Trophoblast cell (in vitro differentiated cells and primary cell): Measurements from ENCODE around the gene PDGFD.

Experiments
- DNase-seq, 2 donors: peaks; one replicate each; pipeline ENCODE4 v3.0.0-alpha.2; 2016
- H2AFZ ChIP-seq: 2 replicates; pipeline ENCODE4 v1.6.1; 2013; ENCODE audit warnings: low read length, moderate library complexity, mild to moderate bottlenecking; ENCODE audit not compliant: insufficient read depth, poor library complexity
- H2AK5ac ChIP-seq: 2 replicates; pipeline ENCODE4 v1.6.1; 2013; ENCODE audit warnings: mild to moderate bottlenecking, low read length
- H2BK120ac ChIP-seq: 2 replicates; pipeline ENCODE4 v1.6.1; 2013; ENCODE audit warnings: low read length, mild to moderate bottlenecking, moderate library complexity; ENCODE audit not compliant: insufficient read depth, poor library complexity
- H2BK12ac ChIP-seq: 2 replicates; pipeline ENCODE4 v1.6.1; 2013; ENCODE audit warnings: mild to moderate bottlenecking, low read length, moderate library complexity
- H2BK5ac ChIP-seq: 2 replicates; pipeline ENCODE4 v1.6.1; 2013; ENCODE audit warnings: low read length, low read depth, moderate library complexity, mild to moderate bottlenecking; ENCODE audit not compliant: poor library complexity
- H3K14ac ChIP-seq: 2 replicates; pipeline ENCODE4 v1.6.1; 2013; ENCODE audit warnings: mild to moderate bottlenecking, low read length
- H3K18ac ChIP-seq: 2 replicates; pipeline ENCODE4 v1.6.1; 2013; ENCODE audit warnings: mild to moderate bottlenecking, low read length
- H3K23ac ChIP-seq: 2 replicates; pipeline ENCODE4 v1.6.1; 2013; ENCODE audit warnings: low read length
- H3K27ac ChIP-seq: 2 replicates; pipeline ENCODE4 v1.5.1; 2013; ENCODE audit warnings: low read depth, mild to moderate bottlenecking, inconsistent platforms, low read length, moderate library complexity
- H3K27me3 ChIP-seq: 2 replicates; pipeline ENCODE4 v1.6.1; 2013; ENCODE audit warnings: inconsistent platforms, mild to moderate bottlenecking, low read length, moderate library complexity; ENCODE audit not compliant: insufficient read depth
- H3K36me3 ChIP-seq, 2 experiments: 1 replicate in 1 of 2; 2 replicates in 1 of 2; pipeline ENCODE4 v1.6.1; 2013; ENCODE audit warnings: low read length in 2 of 2, mild to moderate bottlenecking in 2 of 2, moderate library complexity in 1 of 2; ENCODE audit not compliant: insufficient read depth in 2 of 2, control insufficient read depth in 1 of 2
- H3K4ac ChIP-seq: 2 replicates; pipeline ENCODE4 v1.6.1; 2013; ENCODE audit warnings: low read depth, mild to moderate bottlenecking, low read length, moderate library complexity
- H3K4me1 ChIP-seq, 2 experiments: 1 replicate in 1 of 2; 2 replicates in 1 of 2; pipeline ENCODE4 v1.6.1; 2013; ENCODE audit warnings: low read length in 2 of 2, mild to moderate bottlenecking in 2 of 2, moderate library complexity in 1 of 2; ENCODE audit not compliant: insufficient read depth in 2 of 2, control insufficient read depth in 1 of 2
- H3K4me2 ChIP-seq: 2 replicates; pipeline ENCODE4 v1.6.1; 2013; ENCODE audit warnings: inconsistent platforms, mild to moderate bottlenecking, low read length, moderate library complexity
- H3K4me3 ChIP-seq: 2 replicates; pipeline ENCODE4 v1.5.1; 2013; ENCODE audit warnings: mild to moderate bottlenecking, low read depth, low read length, inconsistent platforms
- H3K79me1 ChIP-seq: one replicate; pipeline ENCODE4 v1.6.1; 2013; ENCODE audit warnings: low read length
- H3K79me2 ChIP-seq: 2 replicates; pipeline ENCODE4 v1.6.1; 2013; ENCODE audit warnings: low read length, mild to moderate bottlenecking; ENCODE audit not compliant: control insufficient read depth, insufficient read depth, poor library complexity
- H3K9ac ChIP-seq: 2 replicates; pipeline ENCODE4 v1.6.1; 2013; ENCODE audit warnings: mild to moderate bottlenecking, low read length
- H3K9me3 ChIP-seq: 2 replicates; pipeline ENCODE4 v1.6.1; 2013; ENCODE audit warnings: low read depth, mild to moderate bottlenecking, control low read depth, inconsistent platforms, low read length; ENCODE audit not compliant: insufficient read depth
- H4K12ac ChIP-seq: 2 replicates; pipeline ENCODE4 v1.6.1; 2013; ENCODE audit warnings: low read depth, mild to moderate bottlenecking, low read length, moderate library complexity
- H4K8ac ChIP-seq: 2 replicates; pipeline ENCODE4 v1.6.1; 2013; ENCODE audit warnings: low read depth, mild to moderate bottlenecking, low read length, moderate library complexity
- H4K91ac ChIP-seq: one replicate; pipeline ENCODE4 v1.6.1; 2013; ENCODE audit warnings: low read depth, mild to moderate bottlenecking, low read length, moderate library complexity
- WGBS: extraction: QIAGEN DNeasy Blood & Tissue Kit; methylation state at CpG from one replicate; pipeline ENCODE4 v1.1.7; 2013; ENCODE audit warnings: missing lambda C conversion rate; ENCODE audit not compliant: insufficient read length, insufficient coverage; ENCODE audit errors: extremely low coverage; 5-methylcytosine and 5-hydroxymethylcytosine counted together

PDGFD gene

GRCh38 chr11:103902994-103903393 is 261.0 kb downstream of the PDGFD start:
- Histone ChIP-seq H3K27me3 (no peaks in the 10 kb centered on the region), H2AK5ac (no peak overlapping the region), H3K79me2 (no peaks in the 10 kb centered on the region), H3K4me1 (no peaks in the 10 kb centered on the region), H2BK5ac (no peak overlapping the region), H4K12ac (no peak overlapping the region), H3K4me3 (no peak overlapping the region), H3K14ac (no peak overlapping the region), H3K4me2 (no peak overlapping the region), H3K18ac (no peak overlapping the region), H3K79me1 (no peaks in the 10 kb centered on the region), H3K27ac (no peak overlapping the region), H4K8ac (no peak overlapping the region), H2BK120ac (no peak overlapping the region), H3K9me3 (no peaks in the 10 kb centered on the region), H4K91ac (no peak overlapping the region), H2BK12ac (no peak overlapping the region), H3K4ac (no peak overlapping the region), H3K23ac (no peak overlapping the region), H2AFZ (no peak overlapping the region), H3K36me3 (no peaks in the 10 kb centered on the region), H3K9ac (no peak overlapping the region)
- no CpG with 5 or more reads among the region's 1 CpG for WGBS
- no peak for DNase-seq

GRCh38 chr11:103901656-103902055 is 262.3 kb downstream of the PDGFD start:
- WGBS, result no CpG with 5 or more reads among the region's 1 CpG
- Histone ChIP-seq H2BK5ac (no peak overlapping the region), H3K36me3 (no peaks in the 10 kb centered on the region), H2AK5ac (no peak overlapping the region), H4K91ac (no peak overlapping the region), H2AFZ (no peak overlapping the region), H2BK12ac (no peak overlapping the region), H3K27ac (no peak overlapping the region), H3K4me3 (no peak overlapping the region), H3K79me1 (no peaks in the 10 kb centered on the region), H4K8ac (no peak overlapping the region), H3K9ac (no peak overlapping the region), H3K4me2 (no peak overlapping the region), H4K12ac (no peak overlapping the region), H3K4me1 (no peaks in the 10 kb centered on the region), H3K14ac (no peak overlapping the region), H2BK120ac (no peak overlapping the region), H3K9me3 (no peaks in the 10 kb centered on the region), H3K27me3 (no peaks in the 10 kb centered on the region), H3K18ac (no peak overlapping the region), H3K79me2 (no peaks in the 10 kb centered on the region), H3K23ac (no peak overlapping the region), H3K4ac (no peak overlapping the region)
- no peak for DNase-seq

GRCh38 chr11:103898577-103899336 is 265.2 kb downstream of the PDGFD start:
- Histone ChIP-seq H3K4me2 (no peak overlapping the region), H3K4ac (no peak overlapping the region), H3K4me1 (peaks cover 0 to 3% of the 10 kb centered on the region in 2 experiments), H3K14ac (no peak overlapping the region), H4K8ac (no peak overlapping the region), H3K18ac (no peak overlapping the region), H3K79me2 (no peaks in the 10 kb centered on the region), H2BK12ac (no peak overlapping the region), H2AFZ (no peak overlapping the region), H4K91ac (no peak overlapping the region), H2BK120ac (no peak overlapping the region), H3K9ac (no peak overlapping the region), H3K4me3 (no peak overlapping the region), H2AK5ac (no peak overlapping the region), H2BK5ac (no peak overlapping the region), H3K23ac (no peak overlapping the region), H3K9me3 (no peaks in the 10 kb centered on the region), H3K79me1 (no peaks in the 10 kb centered on the region), H3K27ac (no peak overlapping the region), H3K27me3 (no peaks in the 10 kb centered on the region), H3K36me3 (no peaks in the 10 kb centered on the region), H4K12ac (no peak overlapping the region)
- no CpG with 5 or more reads among the region's 5 CpGs for WGBS
- DNase-seq, result no peak

GRCh38 chr11:103898065-103898464 is 265.9 kb downstream of the PDGFD start:
- H3K4ac ChIP-seq, result no peak overlapping the region
- no peaks in the 10 kb centered on the region for H3K9me3 ChIP-seq
- no peak overlapping the region for H2BK5ac ChIP-seq
- no peak overlapping the region for H4K91ac ChIP-seq
- H3K36me3 ChIP-seq, result no peaks in the 10 kb centered on the region
- WGBS, result no CpG with 5 or more reads among the region's 1 CpG
- H2BK12ac ChIP-seq, result no peak overlapping the region
- H3K4me1 ChIP-seq, result peaks cover 1 to 3% of the 10 kb centered on the region in 2 experiments
- no peak overlapping the region for H3K23ac ChIP-seq
- no peak overlapping the region for H3K18ac ChIP-seq
- no peak overlapping the region for H2AFZ ChIP-seq
- no peak overlapping the region for H3K27ac ChIP-seq
- H3K27me3 ChIP-seq, result no peaks in the 10 kb centered on the region
- no peak overlapping the region for H3K4me2 ChIP-seq
- no peak overlapping the region for H2AK5ac ChIP-seq
- no peak overlapping the region for H2BK120ac ChIP-seq
- no peak overlapping the region for H3K4me3 ChIP-seq
- H3K79me1 ChIP-seq, result no peaks in the 10 kb centered on the region
- H4K12ac ChIP-seq, result no peak overlapping the region
- no peaks in the 10 kb centered on the region for H3K79me2 ChIP-seq
- no peak overlapping the region for H3K9ac ChIP-seq
- H3K14ac ChIP-seq, result no peak overlapping the region
- H4K8ac ChIP-seq, result no peak overlapping the region
- no peak for DNase-seq
